Measurements from ENCODE around the gene MAP4K1. TPM values are rescaled to one million over a fixed set of nuclear protein-coding genes. Genes with fewer than 3 reads are reported as not detected.

The MAP4K1 gene
- total and polyA plus RNA-seq, 2 of the 13 experiments (the other 11 are each of a cell fraction or from before 2014, with no cell fraction given), result 0.24 to 0.89 TPM

- in situ Hi-C loops (cut with HindIII; ENCODE audit: extremely low pct_ligation_motif_present, low pct_unique_long_range_greater_than_20kb) (no loop called here), intact Hi-C loops (cut with micrococcal nuclease; ENCODE audit: unreplicated experiment) (no loop called here)
- Histone ChIP-seq H3K4me3 (replicated peaks in 1 of 3; ENCODE audit: insufficient read depth in 1 of 3, low read depth in 2 of 3, low read length in 3 of 3) (no peak overlapping the region), H3K79me2 (ENCODE audit: insufficient read depth, low read length) (no peaks in the 10 kb centered on the region), H3K9ac (ENCODE audit: insufficient read depth, low read depth, low read length) (no peak overlapping the region), H3K27ac (ENCODE audit: extremely low read length, insufficient read depth, low read length) (no peak overlapping the region), H3K27me3 (ENCODE audit: control insufficient read depth in 1 of 2, insufficient read depth in 2 of 2, low read length in 2 of 2) (no peaks in the 10 kb centered on the region; a peak in 1 of 5 replicates), H3K4me1 (ENCODE audit: insufficient read depth, low read length) (peaks cover 14% of the 10 kb centered on the region), H3K9me3 (ENCODE audit: low read length) (no peaks in the 10 kb centered on the region), H3K36me3 (replicated peaks in 1 of 2; ENCODE audit: control insufficient read depth in 1 of 2, insufficient read depth in 2 of 2, low read length in 2 of 2) (no peaks in the 10 kb centered on the region), H2AFZ (ENCODE audit: low read length) (no peak overlapping the region), H3K4me2 (ENCODE audit: low read depth, low read length) (no peak overlapping the region), H4K20me1 (ENCODE audit: insufficient read depth, low read length) (no peaks in the 10 kb centered on the region)
- no peak for FAIRE-seq
- TF ChIP-seq ZFP36L1 (CRISPR knock-in tag; IDR thresholded peaks at IDR 0.05) (no peak), THAP8 (CRISPR knock-in tag; IDR thresholded peaks at IDR 0.05; ENCODE audit: borderline replicate concordance) (no peak), ZNF850 (CRISPR knock-in tag; conservative IDR thresholded peaks at IDR 0.05) (no peak), CHCHD3 (CRISPR knock-in tag; IDR thresholded peaks at IDR 0.05) (no peak), MBNL3 (CRISPR knock-in tag; conservative IDR thresholded peaks at IDR 0.05) (no peak), ARID3A (IDR thresholded peaks at IDR 0.05; ENCODE audit: low read depth, low read length) (no peak), TSC22D2 (CRISPR knock-in tag; IDR thresholded peaks at IDR 0.05; ENCODE audit: borderline replicate concordance) (no peak), ARID2 (CRISPR knock-in tag; IDR thresholded peaks at IDR 0.05; ENCODE audit: borderline replicate concordance) (no peak), HINFP (CRISPR knock-in tag; IDR thresholded peaks at IDR 0.05; ENCODE audit: low read depth) (no peak), KMT2A (CRISPR knock-in tag; IDR thresholded peaks at IDR 0.05) (no peak), ATF1 (CRISPR knock-in tag; IDR thresholded peaks at IDR 0.05) (no peak)
- BruUV-seq (replicated peaks), result no TSS peak
- CTCF ChIA-PET (ENCODE audit: low intra/inter-chr PET ratio, low total read pairs), result no interaction called here
- 98% methylated on average over 6 of the region's 9 CpGs for WGBS (ENCODE audit: low lambda C conversion rate)
- ATAC-seq, result no peak
- no peak for DNase-seq (ENCODE audit: low spot score)
- POLR2A ChIA-PET, result interaction anchor here (2.4 kb wide), 1 partner anchor 44 kb away, joined by 6 read pairs; no protein-coding TSS in a partner anchor
These were observed 24.4 kb upstream of the MAP4K1 start for GRCh38 chr19:38642176-38642575.

Measured in HepG2 (cell line).